C4-2B (cell line): Measurements from ENCODE around the gene RWDD2A.

Source experiments
- CTCF ChIP-seq: fragments of 450-650 bp; conservative IDR thresholded peaks from 2 replicates; pipeline ENCODE4 v1.5.1; 2017; ENCODE audit warnings: mild to moderate bottlenecking
- ZFX ChIP-seq: fragments of 450-650 bp; IDR thresholded peaks from 2 replicates; pipeline ENCODE4 v1.6.1; 2017

GRCh38 chr6:83226517-83226916 is 33.4 kb downstream of the RWDD2A start:
- TF ChIP-seq CTCF = no peak
- no peak for TF ChIP-seq ZFX
